Breast epithelium (tissue), 4 donors: ENCODE results near the gene AJUBA. TPM values are rescaled to one million over a fixed set of nuclear protein-coding genes. Genes with fewer than 3 reads are reported as not detected.

Experiments used
- DNase-seq, 2 donors: peaks; one replicate each; pipeline ENCODE4 v3.0.0-alpha.2; 2019; ENCODE audit warnings: low spot score in 2 of 2
- H3K27ac ChIP-seq, 2 donors: fragments of 200-600 bp; sonication (generic) in 1 of 2; one replicate each; pipeline ENCODE4 v1.5.1; 2016 to 2019; ENCODE audit warnings: mild to moderate bottlenecking in 1 of 2
- H3K27me3 ChIP-seq, 2 donors: fragments of 200-600 bp; sonication (generic) in 1 of 2; one replicate each; pipeline versions ENCODE4 v1.5.1 to v1.6.0; 2017 to 2019; ENCODE audit warnings: control low read depth in 1 of 2, mild to moderate bottlenecking in 1 of 2
- H3K36me3 ChIP-seq: fragments of 200-600 bp; one replicate; pipeline ENCODE4 v1.5.1; 2019
- H3K4me1 ChIP-seq, 2 donors: fragments of 200-600 bp; sonication (generic); one replicate each; pipeline ENCODE4 v1.5.1; 2016 to 2019; ENCODE audit warnings: control low read depth in 1 of 2
- H3K4me3 ChIP-seq, 3 donors: fragments of 200-600 bp; sonication (generic); 1 replicate in 2 of 3; 2 replicates in 1 of 3; pipeline ENCODE4 v1.5.1; 2016 to 2019; ENCODE audit warnings: mild to moderate bottlenecking in 3 of 3, moderate library complexity in 2 of 3
- H3K9me3 ChIP-seq, 2 donors: fragments of 200-600 bp; sonication (generic) in 1 of 2; one replicate each; pipeline ENCODE4 v1.5.1; 2016 to 2019; ENCODE audit warnings: control low read depth in 1 of 2
- POLR2A ChIP-seq: fragments of 450-650 bp; IDR thresholded peaks from one replicate; pipeline ENCODE4 v1.6.1; 2016; ENCODE audit warnings: antibody characterized with exemption, mild to moderate bottlenecking, moderate library complexity
- POLR2AphosphoS5 ChIP-seq, 3 donors: sonication (generic); formaldehyde crosslinking; IDR thresholded peaks; one replicate each; pipeline ENCODE4 v1.6.1; 2017; ENCODE audit warnings: antibody characterized with exemption in 3 of 3
- intact Hi-C: fragments of 100-400 bp; cut with DNase I; formaldehyde crosslinking; loops from one replicate; pipeline ENCODE4 v1.15.1; 2023; ENCODE audit warnings: low total_unique reads
- total RNA-seq, 3 donors: library from RNA; depleted of rRNA; stranded (reverse); fragments of >200 nt; gene quantifications; one replicate each; pipeline ENCODE4 v1.1.0, GENCODE V29; 2016
- TF ChIP-seq, protein P1 (sequence below), 3 donors: fragments of 450-650 bp; IDR thresholded peaks; one replicate each; pipeline ENCODE4 v1.5.1; 2016 to 2017; ENCODE audit warnings: antibody characterized with exemption in 3 of 3, mild to moderate bottlenecking in 3 of 3, moderate library complexity in 3 of 3

Gene AJUBA
- total RNA-seq, 3 donors from 2014 or later = 3.2 to 24.0 (median 18.7) TPM

DNA sequence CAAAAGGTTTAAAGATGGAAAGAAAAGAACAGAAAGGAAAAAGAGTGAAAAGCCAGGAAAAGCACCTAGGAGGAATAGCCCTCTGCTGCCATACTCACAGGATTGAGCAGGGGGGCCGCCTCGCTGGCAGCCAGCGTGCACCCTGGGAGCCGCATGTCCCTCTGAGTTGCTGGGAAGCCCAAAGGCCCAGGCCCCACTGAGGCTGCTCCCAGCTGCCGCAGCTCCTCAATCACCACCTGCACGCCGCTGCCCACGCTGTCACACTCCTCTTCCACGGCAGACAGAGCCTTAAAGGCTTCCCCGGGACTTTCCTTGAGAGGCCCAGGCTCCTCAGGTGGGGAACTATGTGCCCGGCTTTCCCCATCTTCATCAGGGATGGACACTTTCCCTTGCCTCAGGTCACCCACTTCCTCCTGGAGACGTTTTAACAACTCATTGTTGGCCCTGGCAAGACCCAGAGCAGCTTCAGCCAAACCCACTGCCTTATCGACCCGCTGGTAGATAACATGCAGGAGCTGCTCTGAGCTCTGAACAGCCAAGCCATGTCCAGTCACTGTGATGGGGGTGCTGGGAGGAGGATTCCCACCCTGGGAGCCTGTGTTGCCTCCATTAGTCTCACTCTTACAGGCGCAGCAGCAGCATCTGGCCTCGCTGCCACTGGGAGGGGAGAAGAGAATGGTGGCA lies 16.1 kb upstream of the AJUBA start:
- intact Hi-C loops = no loop called here

DNA sequence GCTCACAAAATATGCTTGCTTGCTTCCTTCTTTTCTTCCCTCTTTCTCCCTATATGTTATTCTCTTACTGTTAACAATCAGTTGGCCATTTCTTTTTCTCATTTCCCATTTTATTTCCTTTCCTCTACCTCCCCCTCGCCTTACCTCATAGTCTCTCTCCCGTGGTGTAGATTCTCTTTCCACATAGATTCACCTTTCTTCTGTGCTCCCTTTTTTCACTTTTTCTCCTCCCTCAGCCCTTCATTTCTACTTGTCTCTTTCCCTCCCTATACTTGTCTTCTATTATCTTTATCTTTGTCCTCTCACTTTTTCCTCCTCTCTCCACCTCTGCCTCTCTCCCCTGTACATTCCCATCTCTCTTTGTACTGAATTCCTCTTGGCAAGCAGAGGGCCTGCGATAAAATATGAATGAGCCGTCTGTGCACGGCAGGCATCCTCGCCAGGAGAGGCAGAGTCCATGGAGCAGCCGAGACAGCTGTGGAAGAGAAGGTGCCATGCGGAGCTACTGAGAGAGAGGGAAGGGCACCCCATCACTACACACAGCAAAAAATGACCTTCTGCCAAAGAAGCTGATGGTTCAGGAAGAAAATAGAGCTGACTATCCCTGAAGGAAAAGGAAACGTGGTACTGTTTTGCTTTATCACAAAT lies 15.4 kb upstream of the AJUBA start:
- DNase-seq = no peak
- intact Hi-C loops = no loop called here
- no peaks in the 10 kb centered on the region for H3K4me1 ChIP-seq

More for the DNA sequence above, 16.1 kb upstream of the AJUBA start:
- H3K4me3 ChIP-seq = no peak overlapping the region
- H3K4me1 ChIP-seq = no peaks in the 10 kb centered on the region
- no peaks in the 10 kb centered on the region for H3K36me3 ChIP-seq
- TF ChIP-seq, protein P1, sequence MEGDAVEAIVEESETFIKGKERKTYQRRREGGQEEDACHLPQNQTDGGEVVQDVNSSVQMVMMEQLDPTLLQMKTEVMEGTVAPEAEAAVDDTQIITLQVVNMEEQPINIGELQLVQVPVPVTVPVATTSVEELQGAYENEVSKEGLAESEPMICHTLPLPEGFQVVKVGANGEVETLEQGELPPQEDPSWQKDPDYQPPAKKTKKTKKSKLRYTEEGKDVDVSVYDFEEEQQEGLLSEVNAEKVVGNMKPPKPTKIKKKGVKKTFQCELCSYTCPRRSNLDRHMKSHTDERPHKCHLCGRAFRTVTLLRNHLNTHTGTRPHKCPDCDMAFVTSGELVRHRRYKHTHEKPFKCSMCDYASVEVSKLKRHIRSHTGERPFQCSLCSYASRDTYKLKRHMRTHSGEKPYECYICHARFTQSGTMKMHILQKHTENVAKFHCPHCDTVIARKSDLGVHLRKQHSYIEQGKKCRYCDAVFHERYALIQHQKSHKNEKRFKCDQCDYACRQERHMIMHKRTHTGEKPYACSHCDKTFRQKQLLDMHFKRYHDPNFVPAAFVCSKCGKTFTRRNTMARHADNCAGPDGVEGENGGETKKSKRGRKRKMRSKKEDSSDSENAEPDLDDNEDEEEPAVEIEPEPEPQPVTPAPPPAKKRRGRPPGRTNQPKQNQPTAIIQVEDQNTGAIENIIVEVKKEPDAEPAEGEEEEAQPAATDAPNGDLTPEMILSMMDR (IDR thresholded peaks at IDR 0.05) = no peak
- TF ChIP-seq POLR2A (no peak), POLR2AphosphoS5 (IDR thresholded peaks at IDR 0.05) (no peak)
- no peak overlapping the region for H3K27ac ChIP-seq
- no peaks in the 10 kb centered on the region for H3K9me3 ChIP-seq
- no peak for DNase-seq
- no peaks in the 10 kb centered on the region for H3K27me3 ChIP-seq

DNA sequence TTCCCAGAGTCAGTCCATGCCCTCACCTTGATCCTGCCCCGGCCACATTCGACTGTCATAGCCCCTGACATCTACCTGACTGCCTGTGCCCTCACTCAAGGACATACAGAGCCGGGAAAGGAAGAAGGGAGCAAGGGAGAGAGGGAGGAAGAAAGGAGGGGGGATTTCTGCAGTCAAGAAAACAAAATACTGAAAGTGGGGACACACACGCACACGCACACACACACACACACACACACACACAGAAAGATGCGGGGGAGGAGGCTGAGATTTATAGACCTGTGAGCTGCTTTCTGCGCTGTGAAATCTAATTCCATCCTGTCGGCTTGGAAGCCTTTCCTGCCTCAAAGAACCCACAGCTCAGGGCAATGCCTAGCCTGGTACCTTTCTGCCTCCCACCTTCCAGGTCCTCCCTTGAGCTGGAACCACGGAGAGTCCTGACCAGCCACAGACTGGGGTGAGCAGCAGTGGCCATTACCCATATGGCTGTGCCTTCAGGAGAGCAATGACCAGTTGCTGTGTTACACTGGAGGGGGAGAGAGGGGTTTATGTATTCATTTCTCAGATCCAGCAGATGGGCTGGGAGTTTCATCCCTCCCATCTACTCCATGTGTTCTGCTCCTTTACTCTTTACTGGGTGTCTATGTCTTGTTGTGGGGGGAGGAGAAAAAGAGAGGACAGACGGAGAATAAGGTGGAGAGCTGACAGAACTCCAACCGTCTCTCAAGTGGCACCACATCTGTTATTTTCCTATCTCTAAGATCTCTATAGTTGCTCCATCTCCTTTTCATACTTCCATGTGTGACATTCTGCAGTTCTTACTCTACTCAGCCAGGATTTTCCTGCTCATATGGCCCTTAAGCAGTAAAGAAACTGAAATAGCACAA lies 14.7 kb upstream of the AJUBA start:
- Histone ChIP-seq H3K36me3 (no peaks in the 10 kb centered on the region), H3K4me1 (no peaks in the 10 kb centered on the region), H3K27ac (no peak overlapping the region), H3K4me3 (no peak overlapping the region), H3K9me3 (no peaks in the 10 kb centered on the region), H3K27me3 (no peaks in the 10 kb centered on the region)
- DNase-seq = no peak
- no peak for TF ChIP-seq POLR2AphosphoS5 (IDR thresholded peaks at IDR 0.05)
- no peak for TF ChIP-seq POLR2A
- TF ChIP-seq, protein P1 (IDR thresholded peaks at IDR 0.05) = no peak
- intact Hi-C loops = no loop called here

More for the DNA sequence above, 15.4 kb upstream of the AJUBA start:
- Histone ChIP-seq H3K36me3 (no peaks in the 10 kb centered on the region), H3K9me3 (no peaks in the 10 kb centered on the region), H3K4me3 (no peak overlapping the region), H3K27ac (no peak overlapping the region), H3K27me3 (no peaks in the 10 kb centered on the region)
- TF ChIP-seq, protein P1 (IDR thresholded peaks at IDR 0.05) = no peak
- TF ChIP-seq POLR2AphosphoS5 (IDR thresholded peaks at IDR 0.05) (no peak), POLR2A (no peak)

DNA sequence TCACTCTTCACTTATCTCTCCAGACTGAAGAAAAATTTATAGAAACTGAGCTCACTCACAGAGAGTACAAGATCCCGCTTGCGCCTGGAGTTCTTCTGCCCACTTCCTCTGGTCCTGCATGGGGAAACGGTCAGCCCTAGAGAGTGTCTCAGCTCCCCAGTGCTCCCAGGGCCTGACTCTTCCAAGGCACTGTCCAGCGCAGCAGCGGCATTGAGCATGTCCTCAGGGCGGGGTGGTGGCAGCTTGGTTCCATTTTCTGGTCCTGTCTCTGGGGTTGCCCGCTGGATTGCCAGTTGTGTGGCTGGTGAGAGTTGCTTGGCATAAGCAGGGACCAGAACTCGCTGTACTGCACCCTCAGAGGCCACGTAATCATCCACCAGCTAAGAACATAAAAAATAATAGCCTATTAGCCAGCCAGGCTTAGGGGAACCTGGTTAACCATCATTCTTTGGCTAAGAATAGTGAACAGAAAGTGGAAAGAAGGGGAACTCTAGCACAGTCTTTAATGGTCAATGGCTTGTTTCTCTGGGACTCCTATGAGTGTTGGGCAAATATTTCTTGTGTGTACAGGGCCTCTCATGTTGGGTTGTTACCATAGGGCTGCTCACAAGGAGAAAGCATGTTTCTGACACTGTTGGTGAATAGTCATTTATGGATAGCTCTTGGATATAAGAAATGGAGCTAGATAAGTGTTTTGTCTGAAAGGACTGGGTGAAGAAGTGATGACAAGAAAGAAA lies 13.7 kb upstream of the AJUBA start:
- Histone ChIP-seq H3K9me3 (no peaks in the 10 kb centered on the region), H3K27ac (no peak overlapping the region), H3K27me3 (no peaks in the 10 kb centered on the region), H3K36me3 (no peaks in the 10 kb centered on the region), H3K4me1 (no peaks in the 10 kb centered on the region), H3K4me3 (no peak overlapping the region)
- intact Hi-C loops = no loop called here
- TF ChIP-seq POLR2A (no peak), POLR2AphosphoS5 (IDR thresholded peaks at IDR 0.05) (no peak)
- TF ChIP-seq, protein P1 (IDR thresholded peaks at IDR 0.05) = no peak
- no peak for DNase-seq
